MM.1S (cell line): Measurements from ENCODE around the gene IL1F10.

ENCODE experiments used
- DNase-seq: peaks from one replicate; pipeline ENCODE4 v3.0.0-alpha.2; 2015
- H2AFZ ChIP-seq: fragments of 300-600 bp; sonication (generic); 2 replicates; pipeline ENCODE4 v1.6.0; 2016; ENCODE audit warnings: antibody characterized with exemption, low read length
- H3F3A ChIP-seq: fragments of 300-600 bp; sonication (generic); 2 replicates; pipeline ENCODE4 v1.6.1; 2016; ENCODE audit warnings: mild to moderate bottlenecking, antibody characterized with exemption, low read length, moderate library complexity, mixed read lengths; ENCODE audit not compliant: insufficient read depth
- H3K27ac ChIP-seq: fragments of 300-600 bp; sonication (generic); 2 replicates; pipeline ENCODE4 v1.5.1; 2016; ENCODE audit warnings: mild to moderate bottlenecking, low read length
- H3K27me3 ChIP-seq: fragments of 300-600 bp; sonication (generic); replicated peaks from 2 replicates; pipeline ENCODE4 v1.6.0; 2016; ENCODE audit warnings: low read length; ENCODE audit not compliant: insufficient read depth
- H3K36me3 ChIP-seq: fragments of 300-600 bp; sonication (generic); replicated peaks from 2 replicates; pipeline ENCODE4 v1.6.1; 2016; ENCODE audit warnings: mild to moderate bottlenecking, low read length, mixed read lengths; ENCODE audit not compliant: insufficient read depth
- H3K4me1 ChIP-seq: fragments of 300-600 bp; sonication (generic); 2 replicates; pipeline ENCODE4 v1.6.1; 2016; ENCODE audit warnings: low read length, mixed read lengths
- H3K4me2 ChIP-seq: fragments of 300-600 bp; sonication (generic); 2 replicates; pipeline ENCODE4 v1.6.0; 2016; ENCODE audit warnings: low read depth, low read length
- H3K4me3 ChIP-seq: fragments of 300-600 bp; sonication (generic); 2 replicates; pipeline ENCODE4 v1.5.1; 2016; ENCODE audit warnings: low read length, mixed read lengths
- H3K79me2 ChIP-seq: fragments of 300-600 bp; sonication (generic); 2 replicates; pipeline ENCODE4 v1.6.1; 2016; ENCODE audit warnings: mixed run types, low read length, mixed read lengths
- H3K9ac ChIP-seq: fragments of 300-600 bp; sonication (generic); 2 replicates; pipeline ENCODE4 v1.6.1; 2016; ENCODE audit warnings: low read length, mixed read lengths
- H3K9me2 ChIP-seq: fragments of 300-600 bp; sonication (generic); replicated peaks from 2 replicates; pipeline ENCODE4 v1.6.1; 2016; ENCODE audit warnings: mild to moderate bottlenecking, low read length, mixed read lengths; ENCODE audit not compliant: insufficient read depth
- H3K9me3 ChIP-seq: fragments of 300-600 bp; sonication (generic); replicated peaks from 2 replicates; pipeline ENCODE4 v1.6.1; 2016; ENCODE audit warnings: mild to moderate bottlenecking, low read length, mixed read lengths; ENCODE audit not compliant: insufficient read depth
- H4K20me1 ChIP-seq: fragments of 300-600 bp; sonication (generic); 2 replicates; pipeline ENCODE4 v1.6.1; 2016; ENCODE audit warnings: mild to moderate bottlenecking, low read length, moderate library complexity, mixed read lengths; ENCODE audit not compliant: insufficient read depth
- CTCF ChIP-seq: fragments of 300-600 bp; sonication (generic); IDR thresholded peaks from 2 replicates; pipeline ENCODE4 v1.5.1; 2016; ENCODE audit warnings: antibody characterized with exemption, low read length, mixed read lengths
- EZH2 ChIP-seq: fragments of 300-600 bp; sonication (generic); optimal IDR thresholded peaks from 2 replicates; pipeline ENCODE3; 2017; ENCODE audit warnings: low read depth, mild to moderate bottlenecking, antibody characterized with exemption, low read length, mixed read lengths
- EZH2phosphoT487 ChIP-seq: fragments of 300-600 bp; sonication (generic); IDR thresholded peaks from 2 replicates; pipeline ENCODE4 v1.6.1; 2018; ENCODE audit warnings: antibody characterized with exemption, low read length

The IL1F10 gene

GRCh38 chr2:113025737-113026136, 42.0 kb upstream of the IL1F10 start:
- no peaks in the 10 kb centered on the region for H3K27me3 ChIP-seq
- H3K4me1 ChIP-seq: no peaks in the 10 kb centered on the region
- H3F3A ChIP-seq: no peaks in the 10 kb centered on the region
- no peak overlapping the region for H3K4me2 ChIP-seq
- H3K79me2 ChIP-seq: no peaks in the 10 kb centered on the region
- no peak for TF ChIP-seq EZH2
- TF ChIP-seq CTCF: no peak
- TF ChIP-seq EZH2phosphoT487: no peak
- no peaks in the 10 kb centered on the region for H4K20me1 ChIP-seq
- DNase-seq: no peak
- no peak overlapping the region for H3K9ac ChIP-seq
- H3K9me2 ChIP-seq: no peaks in the 10 kb centered on the region
- no peak overlapping the region for H3K27ac ChIP-seq
- H2AFZ ChIP-seq: no peak overlapping the region
- no peak overlapping the region for H3K4me3 ChIP-seq
- no peaks in the 10 kb centered on the region for H3K9me3 ChIP-seq
- H3K36me3 ChIP-seq: no peaks in the 10 kb centered on the region

DNA sequence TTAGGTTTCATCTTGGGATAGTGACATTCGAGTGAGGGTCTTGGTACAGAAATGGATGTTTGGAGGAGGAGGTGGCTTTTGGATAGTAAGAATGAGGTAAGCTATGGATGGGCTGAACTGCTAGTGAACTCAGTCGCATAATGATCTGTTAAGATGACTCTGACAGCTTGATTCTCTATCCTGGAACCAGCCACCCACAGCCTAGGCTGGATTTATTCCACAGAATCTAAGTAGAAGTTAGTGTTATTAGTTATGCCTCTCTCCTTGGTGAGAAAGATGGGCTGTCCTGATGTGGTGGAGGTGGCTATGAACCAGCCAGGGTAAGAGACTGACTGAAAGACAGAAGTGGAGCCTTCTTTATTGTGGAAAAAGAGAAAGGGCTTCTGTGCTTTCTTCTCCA, 40.1 kb upstream of the IL1F10 start:
- Histone ChIP-seq H2AFZ (no peak overlapping the region), H3K27ac (no peak overlapping the region), H3K4me1 (no peaks in the 10 kb centered on the region), H3K9me3 (no peaks in the 10 kb centered on the region), H3K4me3 (no peak overlapping the region), H3K27me3 (no peaks in the 10 kb centered on the region), H3F3A (no peaks in the 10 kb centered on the region), H3K4me2 (no peak overlapping the region), H3K36me3 (no peaks in the 10 kb centered on the region), H3K79me2 (no peaks in the 10 kb centered on the region), H3K9me2 (no peaks in the 10 kb centered on the region), H3K9ac (no peak overlapping the region), H4K20me1 (no peaks in the 10 kb centered on the region)
- TF ChIP-seq EZH2phosphoT487 (no peak), EZH2 (no peak), CTCF (no peak)
- no peak for DNase-seq

- Histone ChIP-seq H3K4me3 (no peak overlapping the region), H4K20me1 (no peaks in the 10 kb centered on the region), H3K9ac (no peak overlapping the region), H3K27ac (no peak overlapping the region), H3K4me1 (no peaks in the 10 kb centered on the region), H3F3A (no peaks in the 10 kb centered on the region), H2AFZ (no peak overlapping the region), H3K9me3 (no peaks in the 10 kb centered on the region), H3K79me2 (no peaks in the 10 kb centered on the region), H3K27me3 (no peaks in the 10 kb centered on the region), H3K36me3 (no peaks in the 10 kb centered on the region), H3K4me2 (no peak overlapping the region), H3K9me2 (no peaks in the 10 kb centered on the region)
- DNase-seq: no peak
- no peak for TF ChIP-seq EZH2
- no peak for TF ChIP-seq CTCF
- no peak for TF ChIP-seq EZH2phosphoT487
Measured at GRCh38 chr2:113028112-113028511, 39.7 kb upstream of the IL1F10 start.

- no peaks in the 10 kb centered on the region for H3K9me3 ChIP-seq
- no peaks in the 10 kb centered on the region for H3K36me3 ChIP-seq
- H3K27me3 ChIP-seq: no peaks in the 10 kb centered on the region
- no peak overlapping the region for H3K9ac ChIP-seq
- no peaks in the 10 kb centered on the region for H4K20me1 ChIP-seq
- H2AFZ ChIP-seq: no peak overlapping the region
- H3K4me3 ChIP-seq: no peak overlapping the region
- no peaks in the 10 kb centered on the region for H3K9me2 ChIP-seq
- H3K27ac ChIP-seq: no peak overlapping the region
- no peak for TF ChIP-seq EZH2
- no peak for TF ChIP-seq EZH2phosphoT487
- TF ChIP-seq CTCF: no peak
- DNase-seq: no peak
- H3K79me2 ChIP-seq: no peaks in the 10 kb centered on the region
- no peak overlapping the region for H3K4me2 ChIP-seq
- H3F3A ChIP-seq: no peaks in the 10 kb centered on the region
- H3K4me1 ChIP-seq: no peaks in the 10 kb centered on the region
Measured at GRCh38 chr2:113032737-113033136, 35.0 kb upstream of the IL1F10 start.
